CD4-positive, alpha-beta memory T cell (primary cell): ENCODE results near the gene WNT4. TPM values are rescaled to one million over a fixed set of nuclear protein-coding genes. Genes with fewer than 3 reads are reported as not detected.

Experiments used
- CTCF ChIA-PET: fragments of 350-600 bp; sonication (Branson Sonifier 250); formaldehyde crosslinking; loops from one replicate; lab custom pipeline; 2021; ENCODE audit warnings: inconsistent platforms; ENCODE audit not compliant: partially characterized antibody; lab: Charles Lee
- POLR2A ChIA-PET: fragments of 350-600 bp; sonication (Branson Sonifier 250); formaldehyde crosslinking; loops from one replicate; lab custom pipeline; 2021; ENCODE audit not compliant: partially characterized antibody; lab: Charles Lee
- DNase-seq, 5 donors: peaks; one replicate each; pipeline versions ENCODE4 v3.0.0 to v3.0.0-alpha.2; 2020 to 2022; ENCODE audit warnings: mixed read lengths in 1 of 5
- H3K27ac ChIP-seq: one replicate; pipeline ENCODE4 v1.7.0; 2013; ENCODE audit warnings: low read depth, low read length
- H3K27me3 ChIP-seq: 2 replicates; pipeline ENCODE4 v1.7.0; 2013; ENCODE audit warnings: mild to moderate bottlenecking, low read length, moderate library complexity; ENCODE audit not compliant: insufficient read depth
- H3K36me3 ChIP-seq: 2 replicates; pipeline ENCODE4 v1.7.0; 2013; ENCODE audit warnings: mild to moderate bottlenecking, low read length, moderate library complexity; ENCODE audit not compliant: insufficient read depth
- H3K4me1 ChIP-seq: 2 replicates; pipeline ENCODE4 v1.7.0; 2013; ENCODE audit warnings: mild to moderate bottlenecking, low read length, moderate library complexity; ENCODE audit not compliant: insufficient read depth
- H3K4me3 ChIP-seq, 2 donors: one replicate each; pipeline ENCODE4 v1.7.0; 2013; ENCODE audit warnings: low read length in 2 of 2, mild to moderate bottlenecking in 1 of 2
- H3K9me3 ChIP-seq, 2 donors: one replicate each; pipeline ENCODE4 v1.7.0; 2013; ENCODE audit warnings: low read length in 2 of 2, control low read depth in 1 of 2; ENCODE audit not compliant: control insufficient read depth in 1 of 2
- H3K27ac Mint-ChIP-seq, 7 donors: one replicate each; pipeline ENCODE4 v1.8.0; 2020 to 2021; ENCODE audit warnings: mixed read lengths in 7 of 7, mild to moderate bottlenecking in 6 of 7, inconsistent platforms in 3 of 7, moderate library complexity in 3 of 7
- H3K27me3 Mint-ChIP-seq, 2 donors: one replicate each; pipeline ENCODE4 v1.8.0; 2020 to 2021; ENCODE audit warnings: mixed read lengths in 2 of 2
- H3K36me3 Mint-ChIP-seq, 2 donors: one replicate each; pipeline ENCODE4 v1.8.0; 2020 to 2021; ENCODE audit warnings: mixed read lengths in 2 of 2, inconsistent platforms in 1 of 2, mild to moderate bottlenecking in 1 of 2
- H3K4me1 Mint-ChIP-seq, 4 donors: one replicate each; pipeline ENCODE4 v1.8.0; 2020 to 2021; ENCODE audit warnings: mixed read lengths in 4 of 4, mild to moderate bottlenecking in 1 of 4
- H3K4me3 Mint-ChIP-seq, 8 donors: one replicate each; pipeline ENCODE4 v1.8.0; 2020 to 2021; ENCODE audit warnings: mixed read lengths in 8 of 8, mild to moderate bottlenecking in 7 of 8, moderate library complexity in 6 of 8, inconsistent platforms in 3 of 8
- H3K9me3 Mint-ChIP-seq, 8 donors: one replicate each; pipeline ENCODE4 v1.8.0; 2020 to 2021; ENCODE audit warnings: mixed read lengths in 8 of 8, mild to moderate bottlenecking in 5 of 8, inconsistent platforms in 3 of 8, moderate library complexity in 1 of 8
- intact Hi-C: fragments of 100-400 bp; cut with micrococcal nuclease; formaldehyde crosslinking; loops from one replicate; pipeline ENCODE4 v1.15.1; 2023
- polyA plus RNA-seq, 2 donors: library from polyadenylated mRNA; unstranded; fragments of 300-500 nt; fragmentation: Illumina TruSeq; gene quantifications; one replicate each; pipeline ENCODE4 v1.2.3, GENCODE V29; 2021
- total RNA-seq, 2 experiments: library from RNA; stranded (reverse); gene quantifications; one replicate each; pipeline ENCODE4 v1.2.3, GENCODE V29; 2021

The WNT4 gene
- total and polyA plus RNA-seq, 4 experiments from 2014 or later: 0.10 TPM; not detected in 3

GRCh38 chr1:22128392-22128791, 14.5 kb downstream of the WNT4 start:
- H3K36me3 ChIP-seq: no peaks in the 10 kb centered on the region
- H3K27ac ChIP-seq: no peak overlapping the region
- CTCF ChIA-PET: no interaction called here
- Mint-ChIP-seq H3K36me3 (no peaks in the 10 kb centered on the region), H3K27ac (no peak overlapping the region), H3K9me3 (no peaks in the 10 kb centered on the region), H3K4me3 (no peak overlapping the region), H3K27me3 (no peaks in the 10 kb centered on the region), H3K4me1 (peaks cover 0 to 4% (median 1%) of the 10 kb centered on the region in 4 donors)
- no peaks in the 10 kb centered on the region for H3K4me1 ChIP-seq
- POLR2A ChIA-PET: no interaction called here
- H3K9me3 ChIP-seq: no peaks in the 10 kb centered on the region
- H3K4me3 ChIP-seq: no peak overlapping the region
- DNase-seq: no peak
- H3K27me3 ChIP-seq: no peaks in the 10 kb centered on the region
- intact Hi-C loops: no loop called here

DNA sequence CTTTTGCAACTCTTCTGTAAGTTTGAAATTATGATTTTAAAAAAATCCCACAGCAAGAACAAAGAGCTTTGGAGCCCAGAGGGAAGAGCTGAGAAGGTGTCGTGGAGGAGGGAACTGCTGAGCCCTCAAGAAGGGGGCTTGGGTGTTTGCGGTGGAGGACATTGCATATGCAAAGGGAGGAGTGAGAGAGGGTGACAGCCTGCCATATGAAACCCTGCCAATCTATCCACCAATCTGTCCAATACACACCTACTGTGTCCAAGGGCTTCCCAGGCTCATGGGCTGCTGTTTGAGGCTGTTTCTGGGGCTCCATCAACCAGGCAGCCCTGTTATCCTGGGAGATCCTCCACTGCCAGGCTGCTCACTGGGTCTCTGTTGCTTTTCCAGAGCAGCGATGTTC, 15.2 kb downstream of the WNT4 start:
- CTCF ChIA-PET: no interaction called here
- no peaks in the 10 kb centered on the region for H3K27me3 Mint-ChIP-seq
- H3K27ac Mint-ChIP-seq: peak overlapping the region in 2 of 7 donors; percentile 8 to 80
- no peaks in the 10 kb centered on the region for H3K4me1 ChIP-seq
- no peak for DNase-seq
- H3K4me3 ChIP-seq: no peak overlapping the region
- no peak overlapping the region for H3K27ac ChIP-seq
- H3K36me3 Mint-ChIP-seq: no peaks in the 10 kb centered on the region
- H3K4me3 Mint-ChIP-seq: no peak overlapping the region
- H3K9me3 ChIP-seq: no peaks in the 10 kb centered on the region
- H3K27me3 ChIP-seq: no peaks in the 10 kb centered on the region
- intact Hi-C loops: no loop called here
- no peaks in the 10 kb centered on the region for H3K36me3 ChIP-seq
- no peaks in the 10 kb centered on the region for H3K9me3 Mint-ChIP-seq
- POLR2A ChIA-PET: no interaction called here
- H3K4me1 Mint-ChIP-seq: peaks cover 0 to 4% (median 1%) of the 10 kb centered on the region in 4 donors

DNA sequence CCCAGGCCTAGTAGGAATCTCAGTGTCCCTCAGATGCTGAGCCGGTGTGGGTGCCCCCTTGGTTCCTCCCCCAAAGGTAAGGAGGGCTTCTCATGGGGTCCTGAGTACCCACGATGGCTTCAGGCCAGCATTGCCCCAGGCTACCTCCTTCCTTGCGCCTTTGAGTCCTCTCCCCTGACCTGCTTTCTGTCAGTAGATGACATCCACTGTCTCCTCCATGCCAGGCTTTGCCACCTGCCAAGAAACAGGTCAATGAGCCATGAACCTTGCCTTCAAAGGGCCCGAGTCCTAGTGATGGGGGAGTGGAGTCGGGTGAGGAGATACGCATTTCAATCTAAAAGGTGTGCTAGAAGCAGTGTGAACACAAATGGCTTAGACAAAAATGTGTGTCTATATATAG, 15.6 kb downstream of the WNT4 start:
- H3K36me3 ChIP-seq: no peaks in the 10 kb centered on the region
- ChIA-PET POLR2A (no interaction called here), CTCF (no interaction called here)
- H3K27ac ChIP-seq: no peak overlapping the region
- H3K4me1 Mint-ChIP-seq: peaks cover 0 to 4% (median 1%) of the 10 kb centered on the region in 4 donors
- DNase-seq: no peak
- H3K27ac Mint-ChIP-seq: peak overlapping the region in 2 of 7 donors; percentile 50 to 80
- no peaks in the 10 kb centered on the region for H3K27me3 ChIP-seq
- H3K4me1 ChIP-seq: no peaks in the 10 kb centered on the region
- intact Hi-C loops: no loop called here
- no peaks in the 10 kb centered on the region for H3K9me3 ChIP-seq
- H3K4me3 ChIP-seq: no peak overlapping the region
- no peaks in the 10 kb centered on the region for H3K36me3 Mint-ChIP-seq
- no peak overlapping the region for H3K4me3 Mint-ChIP-seq
- no peaks in the 10 kb centered on the region for H3K27me3 Mint-ChIP-seq
- no peaks in the 10 kb centered on the region for H3K9me3 Mint-ChIP-seq

GRCh38 chr1:22126531-22126930, 16.4 kb downstream of the WNT4 start:
- no peaks in the 10 kb centered on the region for H3K36me3 Mint-ChIP-seq
- Histone ChIP-seq H3K4me3 (no peak overlapping the region), H3K9me3 (no peaks in the 10 kb centered on the region), H3K27me3 (no peaks in the 10 kb centered on the region), H3K27ac (no peak overlapping the region), H3K4me1 (no peaks in the 10 kb centered on the region), H3K36me3 (no peaks in the 10 kb centered on the region)
- DNase-seq: no peak
- ChIA-PET CTCF (no interaction called here), POLR2A (no interaction called here)
- peak overlapping the region in 3 of 7 donors; percentile 22 to 42 (median 23) for H3K27ac Mint-ChIP-seq
- no peaks in the 10 kb centered on the region for H3K27me3 Mint-ChIP-seq
- H3K9me3 Mint-ChIP-seq: no peaks in the 10 kb centered on the region
- intact Hi-C loops: no loop called here
- peaks cover 0 to 6% (median 1%) of the 10 kb centered on the region in 4 donors for H3K4me1 Mint-ChIP-seq
- no peak overlapping the region for H3K4me3 Mint-ChIP-seq

GRCh38 chr1:22124592-22125229, 18.2 kb downstream of the WNT4 start:
- Histone ChIP-seq H3K27me3 (no peaks in the 10 kb centered on the region), H3K9me3 (no peaks in the 10 kb centered on the region), H3K27ac (no peak overlapping the region), H3K4me3 (no peak overlapping the region), H3K36me3 (no peaks in the 10 kb centered on the region), H3K4me1 (no peaks in the 10 kb centered on the region)
- Mint-ChIP-seq H3K27me3 (no peaks in the 10 kb centered on the region), H3K9me3 (no peaks in the 10 kb centered on the region), H3K4me1 (peaks cover 0 to 9% (median 4%) of the 10 kb centered on the region in 4 donors), H3K27ac (peak overlapping the region in 2 of 7 donors; percentile 25 to 88), H3K4me3 (no peak overlapping the region), H3K36me3 (peaks cover under 1 to 3% of the 10 kb centered on the region in 2 donors)
- intact Hi-C loops: no loop called here
- ChIA-PET CTCF (no interaction called here), POLR2A (no interaction called here)
- no peak for DNase-seq

DNA sequence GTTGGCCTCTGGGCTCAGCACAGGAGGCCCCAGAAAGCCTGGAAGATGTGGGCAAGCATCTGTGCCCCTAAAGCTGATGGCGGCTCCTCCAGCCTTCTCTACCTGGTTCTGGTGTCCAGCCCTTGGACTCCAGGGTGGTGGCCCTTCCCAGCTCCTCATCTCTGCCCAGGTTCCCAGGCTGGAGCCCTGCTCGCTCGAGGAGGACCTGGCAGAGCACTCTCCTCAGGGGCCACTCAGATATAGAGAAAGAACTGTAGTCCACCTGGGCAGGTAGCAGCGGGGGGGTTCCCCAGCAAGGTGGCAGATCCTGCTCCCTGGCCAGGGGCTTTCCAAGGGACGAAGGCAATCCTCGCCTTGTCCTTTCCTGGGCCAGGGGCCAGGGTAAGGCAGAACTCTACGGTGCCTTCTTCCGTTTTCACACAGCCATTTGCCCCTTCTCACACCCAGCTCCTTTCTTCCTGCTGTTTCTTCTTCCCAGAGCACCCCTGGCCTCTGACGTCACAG, 18.9 kb downstream of the WNT4 start:
- H3K27me3 Mint-ChIP-seq: no peaks in the 10 kb centered on the region
- Histone ChIP-seq H3K4me1 (no peaks in the 10 kb centered on the region), H3K4me3 (no peak overlapping the region), H3K36me3 (no peaks in the 10 kb centered on the region), H3K27ac (no peak overlapping the region), H3K27me3 (no peaks in the 10 kb centered on the region), H3K9me3 (no peaks in the 10 kb centered on the region)
- DNase-seq: no peak
- ChIA-PET CTCF (interaction anchor here (0.6 kb wide), 1 partner anchor 102 kb away, joined by 3 read pairs; no protein-coding TSS in a partner anchor), POLR2A (interaction anchor here (1.7 kb wide), 1 partner anchor 10 kb away, joined by 4 read pairs; no protein-coding TSS in a partner anchor)
- peaks cover 0 to 9% (median 5%) of the 10 kb centered on the region in 4 donors for H3K4me1 Mint-ChIP-seq
- H3K4me3 Mint-ChIP-seq: no peak overlapping the region
- no peaks in the 10 kb centered on the region for H3K9me3 Mint-ChIP-seq
- peak overlapping the region in 1 of 7 donors; percentile 88 for H3K27ac Mint-ChIP-seq
- intact Hi-C loops: no loop called here
- H3K36me3 Mint-ChIP-seq: peaks cover 5 to 10% of the 10 kb centered on the region in 2 donors

DNA sequence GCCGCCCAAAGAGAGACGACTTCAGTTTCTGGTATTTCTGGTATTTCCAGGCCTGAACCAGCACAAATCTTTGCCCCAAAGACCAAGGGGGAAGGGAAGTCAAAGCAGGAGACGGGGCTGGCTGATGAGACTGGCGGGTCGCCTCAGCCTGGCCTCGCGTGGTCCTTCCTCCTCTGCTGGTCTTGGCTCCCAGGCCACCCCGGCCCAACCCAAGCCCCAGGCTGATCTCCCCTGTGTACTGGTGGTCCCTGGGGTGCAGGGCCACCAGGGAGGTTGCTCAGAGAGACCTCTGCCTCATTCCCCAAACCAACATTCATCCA, 19.9 kb downstream of the WNT4 start:
- Mint-ChIP-seq H3K27ac (no peak overlapping the region), H3K4me3 (no peak overlapping the region), H3K27me3 (no peaks in the 10 kb centered on the region), H3K36me3 (peaks cover 8 to 14% of the 10 kb centered on the region in 2 donors), H3K9me3 (no peaks in the 10 kb centered on the region), H3K4me1 (peaks cover 0 to 9% (median 5%) of the 10 kb centered on the region in 4 donors)
- Histone ChIP-seq H3K27me3 (no peaks in the 10 kb centered on the region), H3K36me3 (peaks cover 3% of the 10 kb centered on the region), H3K9me3 (no peaks in the 10 kb centered on the region), H3K27ac (no peak overlapping the region), H3K4me3 (no peak overlapping the region), H3K4me1 (no peaks in the 10 kb centered on the region)
- intact Hi-C loops: no loop called here
- ChIA-PET CTCF (no interaction called here), POLR2A (interaction anchor here (1.7 kb wide), 1 partner anchor 9 kb away, joined by 4 read pairs; no protein-coding TSS in a partner anchor)
- DNase-seq: no peak
